Stimulated activated CD4-positive, alpha-beta T cell treated with anti-CD3 and anti-CD28 coated beads, TNF-alpha, amount 100 ng/mL, for 4 hours (primary cell): ENCODE results near the gene GALNTL6.
"Not testable (repeated sequence)": the region's sequence is repeated elsewhere in the genome, so short reads cannot be mapped to it uniquely, and the experiment has no call there.

Experiments
- DNase-seq, 3 experiments: peaks; one replicate each; pipeline ENCODE4 v3.0.0-alpha.2; 2020; ENCODE audit warnings: low read depth in 3 of 3

Gene GALNTL6

DNA sequence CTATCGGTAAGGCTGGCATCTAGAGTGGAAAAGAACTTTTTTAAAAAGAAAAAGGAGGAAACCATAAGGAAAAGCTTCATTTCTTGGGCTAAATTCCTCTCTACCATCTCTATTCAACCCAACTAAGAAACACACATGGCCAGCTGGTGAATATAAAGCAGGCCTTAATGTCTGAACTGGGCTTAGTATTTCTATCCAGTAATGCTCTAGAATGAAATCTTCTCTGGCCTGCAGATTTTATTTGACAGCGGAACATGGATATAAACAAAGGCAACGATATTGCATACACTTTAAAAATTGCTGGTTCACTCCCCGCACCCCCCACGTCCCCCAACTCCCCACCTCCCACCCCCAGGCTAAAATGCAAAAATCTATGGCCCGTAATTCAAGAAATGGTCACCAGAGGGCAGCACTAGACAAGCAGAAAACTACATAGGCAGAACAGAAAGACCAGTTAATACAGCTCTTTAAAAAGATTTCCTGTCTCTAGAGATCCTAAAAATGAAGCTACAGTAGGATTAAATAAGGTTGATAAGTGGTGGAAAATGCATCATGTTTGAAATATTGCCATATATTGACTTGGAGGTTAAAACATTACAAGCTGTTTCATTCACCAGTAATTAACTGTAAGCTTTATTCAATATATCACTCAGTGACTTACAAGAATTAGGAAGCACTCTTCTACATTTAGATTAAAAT, 1200.2 kb downstream of the GALNTL6 start:
- peak; percentile 4 to 18 (median 13) for DNase-seq

DNA sequence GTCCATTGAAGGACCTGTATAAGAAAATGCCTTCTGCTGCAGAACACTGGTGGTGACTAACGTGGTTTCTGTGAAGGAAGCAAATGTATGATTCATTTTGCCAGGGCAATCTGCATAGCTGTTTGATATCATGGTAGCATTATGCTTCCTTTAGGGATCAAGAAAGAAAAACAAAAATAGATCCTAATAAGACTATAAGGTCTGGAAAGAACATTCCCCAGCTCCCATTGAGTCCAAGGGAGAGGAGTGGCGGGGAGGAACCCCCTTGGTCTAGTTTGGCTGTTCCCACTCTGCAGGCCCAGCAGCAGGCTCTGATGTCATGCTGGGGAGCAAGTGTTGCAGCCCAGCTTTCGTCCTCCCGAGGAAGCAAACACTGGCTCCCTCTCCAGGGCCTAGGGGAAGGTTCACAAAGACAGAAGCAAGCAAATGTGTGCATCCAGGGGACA, 1200.9 kb downstream of the GALNTL6 start:
- no peak for DNase-seq

DNA sequence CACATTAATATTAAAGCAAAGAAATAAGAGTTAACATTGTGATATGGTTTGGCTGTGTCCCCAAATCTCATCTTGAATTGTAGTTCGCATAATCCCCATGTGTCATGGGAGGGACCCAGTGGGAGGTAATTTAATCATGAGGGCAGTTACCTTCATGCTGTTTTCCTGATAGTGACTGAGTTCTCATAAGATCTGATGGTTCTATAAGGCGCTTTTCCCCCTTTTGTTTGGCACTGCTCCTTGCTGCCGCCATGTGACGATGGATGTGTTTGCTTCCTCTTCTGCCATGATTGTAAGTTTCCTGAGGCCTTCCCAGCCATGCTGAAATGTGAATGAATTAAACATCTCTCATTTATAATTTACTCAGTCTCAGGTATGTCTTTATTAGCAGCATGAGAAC, 1201.6 kb downstream of the GALNTL6 start:
- DNase-seq = no peak

GRCh38 chr4:173017802-173018201, 1204.6 kb downstream of the GALNTL6 start:
- no peak for DNase-seq

- no peak for DNase-seq
These were observed 1205.2 kb downstream of the GALNTL6 start for GRCh38 chr4:173018446-173018845.

GRCh38 chr4:173019664-173020063, 1206.5 kb downstream of the GALNTL6 start:
- no peak for DNase-seq

DNA sequence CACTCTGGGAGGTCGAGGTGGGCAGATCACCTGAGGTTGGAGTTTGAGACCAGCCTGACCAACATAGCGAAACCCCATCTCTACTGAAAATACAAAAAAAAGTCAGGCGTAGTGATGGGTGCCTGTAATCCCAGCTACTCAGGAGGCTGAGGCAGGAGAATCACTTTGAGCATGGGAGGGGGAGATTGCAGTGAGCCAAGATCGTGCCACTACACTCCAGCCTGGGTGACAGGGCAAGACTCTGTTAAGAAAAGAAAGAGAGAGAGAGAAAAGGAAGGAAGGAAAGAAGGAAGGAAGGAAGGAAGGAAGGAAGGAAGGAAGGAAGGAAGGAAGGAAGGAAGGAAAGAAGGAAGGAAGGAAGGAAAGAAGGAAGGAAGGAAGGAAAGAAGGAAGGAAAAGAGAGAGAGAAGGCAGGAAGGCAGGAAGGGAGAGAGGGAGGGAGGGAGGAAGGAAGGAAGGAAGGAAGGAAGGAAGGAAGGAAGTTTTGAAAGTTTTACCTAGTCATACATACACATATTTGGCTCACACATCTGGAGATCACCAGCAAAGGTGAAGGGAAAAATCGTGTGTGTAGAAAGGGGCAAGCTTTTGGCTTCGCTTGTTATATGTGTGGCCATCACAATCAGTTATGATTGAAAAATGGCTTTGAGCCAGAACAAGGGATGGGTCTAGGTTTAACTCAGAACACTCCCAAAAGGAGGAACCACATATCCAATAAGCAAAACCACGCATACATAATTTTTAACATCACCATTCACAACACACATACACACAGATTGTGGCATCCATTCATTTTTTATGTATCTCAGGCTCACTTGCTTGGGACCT, 1208.8 kb downstream of the GALNTL6 start:
- not testable (repeated sequence) for DNase-seq

DNA sequence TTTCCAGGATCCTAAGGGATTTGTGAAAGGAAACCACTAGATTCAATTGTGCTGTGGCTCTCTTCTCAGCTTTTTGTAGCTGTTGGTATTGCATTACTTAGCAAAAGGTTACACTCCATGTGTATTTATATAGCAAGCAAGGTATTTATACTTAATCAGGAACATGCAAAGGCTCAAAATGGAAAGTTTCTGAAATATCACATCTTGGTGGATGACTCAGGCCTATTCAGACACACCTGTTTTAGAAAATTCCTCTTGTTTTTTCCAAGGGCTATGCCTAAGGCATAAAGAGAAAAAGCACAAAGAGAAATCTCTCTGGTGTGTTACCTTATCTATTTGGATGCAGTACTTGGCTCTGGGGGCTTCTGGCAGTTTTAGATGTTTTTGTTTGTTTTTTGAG, 1211.0 kb downstream of the GALNTL6 start:
- no peak for DNase-seq

- DNase-seq = no peak
These were observed 1211.9 kb downstream of the GALNTL6 start for GRCh38 chr4:173025131-173025530.

- no peak for DNase-seq
These were observed 1224.0 kb downstream of the GALNTL6 start for GRCh38 chr4:173037242-173037641.

DNA sequence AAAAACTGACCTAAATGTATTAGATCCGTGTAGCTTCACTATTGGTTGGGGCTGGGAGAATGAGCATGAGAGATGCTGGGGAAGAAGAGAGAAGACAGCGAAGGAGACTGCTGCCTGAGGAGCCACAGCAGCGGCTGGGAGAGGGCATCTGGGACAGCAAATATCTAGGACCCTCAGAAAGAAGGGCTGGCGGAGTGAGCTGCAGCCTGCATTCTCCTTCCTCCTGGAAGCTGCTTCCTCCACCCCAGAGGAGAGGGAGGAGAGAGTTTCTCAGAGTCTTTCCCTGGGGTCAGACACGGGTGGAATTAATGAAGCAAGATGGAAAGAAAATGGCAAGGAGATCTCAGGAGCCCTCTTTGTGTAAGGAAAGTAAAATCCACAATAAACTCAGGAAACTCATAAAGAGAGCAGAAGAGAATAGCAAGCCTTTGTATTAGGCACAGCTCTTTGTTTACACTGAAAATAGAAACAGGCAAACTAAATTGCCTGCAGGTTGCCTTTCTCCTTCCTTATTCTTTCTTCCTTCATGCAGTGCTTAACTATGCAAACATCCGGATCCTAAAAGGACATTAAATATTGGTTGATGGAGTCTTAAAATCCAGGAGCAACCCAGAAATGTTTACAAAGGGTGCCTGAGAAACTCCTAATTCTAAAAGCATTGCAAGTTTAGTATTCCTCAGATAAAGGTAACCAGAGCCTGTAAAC, 1225.1 kb downstream of the GALNTL6 start:
- no peak for DNase-seq

DNA sequence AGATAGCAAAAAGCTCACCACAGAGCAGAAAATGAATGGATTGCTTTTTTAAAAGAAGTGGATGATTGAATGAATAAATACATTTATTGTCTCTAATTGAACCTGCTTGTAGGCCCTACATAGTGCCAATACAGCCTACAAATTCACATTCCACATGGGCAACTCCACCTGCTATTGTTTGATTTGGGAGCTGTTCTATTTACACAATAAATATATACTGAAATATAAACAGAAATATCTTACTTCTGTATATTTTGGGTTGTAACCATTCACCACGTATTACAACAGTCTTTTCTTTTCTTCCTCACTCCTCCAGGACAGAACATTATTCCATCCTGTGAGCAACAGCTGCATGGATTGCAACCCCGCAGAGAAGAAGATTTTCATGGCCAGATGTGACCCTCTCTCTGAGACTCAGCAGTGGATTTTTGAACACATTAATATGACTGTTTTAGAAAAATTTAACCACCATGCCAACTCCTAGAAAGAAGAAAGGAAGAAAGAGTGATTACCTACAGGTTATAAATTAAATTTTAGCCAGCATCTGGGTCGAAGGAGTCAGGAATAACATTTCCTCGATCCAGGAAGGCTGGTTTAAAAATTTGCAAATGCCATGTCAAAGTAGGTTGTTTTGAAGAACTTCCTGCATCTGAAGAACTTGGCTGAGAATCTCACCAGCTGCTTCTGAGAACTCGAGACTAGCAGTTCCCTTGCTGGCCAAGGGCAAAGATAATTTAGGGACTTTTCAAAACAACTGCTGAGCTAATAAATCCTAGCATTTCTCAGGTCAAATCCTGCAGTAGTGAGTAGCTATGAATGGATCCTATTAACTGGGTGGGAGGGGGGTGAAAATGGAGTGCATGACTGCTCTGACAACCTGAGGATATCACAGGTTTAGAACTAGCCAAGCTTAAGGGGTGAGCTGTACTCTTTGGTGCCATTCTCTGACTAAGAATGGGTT, 1226.7 kb downstream of the GALNTL6 start:
- DNase-seq = no peak

DNA sequence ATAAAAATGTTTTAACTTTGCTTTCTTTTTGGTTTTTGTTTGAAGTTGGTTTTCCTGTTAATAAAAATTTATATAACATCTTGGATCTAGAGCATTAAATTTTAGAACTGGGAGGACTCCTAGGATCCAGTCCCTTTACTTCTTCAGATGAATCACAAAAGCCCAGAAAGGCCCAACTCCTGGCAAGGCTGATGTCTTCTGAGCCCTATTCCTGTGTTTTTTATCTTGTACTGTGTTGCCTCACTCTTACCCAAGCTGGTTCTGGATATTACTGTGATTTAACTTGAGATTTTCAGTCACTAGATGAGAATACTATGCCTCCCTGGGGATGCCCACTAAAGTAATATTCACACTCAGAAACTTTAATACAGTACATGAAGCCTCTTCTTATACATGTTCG, 1228.3 kb downstream of the GALNTL6 start:
- no peak for DNase-seq

GRCh38 chr4:173042139-173042538, 1228.9 kb downstream of the GALNTL6 start:
- DNase-seq = not testable (repeated sequence)

DNA sequence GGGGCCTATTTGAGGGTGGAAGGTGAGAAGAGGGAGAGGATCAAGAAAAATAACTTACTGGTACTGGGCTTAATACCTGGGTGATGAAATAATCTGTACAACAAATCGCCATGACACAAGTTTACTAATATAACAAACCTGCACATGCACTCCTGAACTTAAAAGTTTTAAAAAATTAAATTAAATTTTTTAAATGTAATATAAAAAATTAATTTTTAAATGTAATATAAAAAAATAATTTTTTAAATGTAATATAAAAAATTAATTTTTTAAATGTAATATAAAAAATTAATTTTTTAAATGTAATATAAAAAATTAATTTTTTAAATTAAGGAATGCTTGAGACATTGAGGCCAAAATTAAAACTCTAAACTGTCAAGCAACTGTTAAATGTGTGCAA, 1231.1 kb downstream of the GALNTL6 start:
- no peak for DNase-seq

DNA sequence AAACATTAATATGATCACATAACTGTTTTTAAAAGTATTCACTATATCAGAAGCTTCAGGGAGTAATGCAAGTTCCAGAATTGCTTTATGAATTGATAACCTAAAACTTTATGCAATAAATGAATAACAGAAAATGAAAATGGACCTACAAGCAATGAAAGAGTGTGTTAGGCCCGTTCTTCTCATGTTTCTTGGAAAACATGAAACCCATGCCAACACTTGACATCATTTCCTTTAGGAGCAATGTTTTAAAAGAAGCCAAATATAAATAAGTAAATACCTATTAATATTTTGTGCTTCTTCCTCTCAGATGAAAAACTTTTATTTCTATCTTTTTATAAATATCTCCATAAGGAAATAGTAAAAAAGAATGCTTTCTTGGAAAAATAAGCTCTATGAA, 1232.4 kb downstream of the GALNTL6 start:
- DNase-seq = no peak

- no peak for DNase-seq
These were observed 1232.9 kb downstream of the GALNTL6 start for GRCh38 chr4:173046144-173046543.

- no peak for DNase-seq
These were observed 1233.6 kb downstream of the GALNTL6 start for GRCh38 chr4:173046818-173047217.

GRCh38 chr4:173051232-173051631, 1238.0 kb downstream of the GALNTL6 start:
- no peak for DNase-seq

DNA sequence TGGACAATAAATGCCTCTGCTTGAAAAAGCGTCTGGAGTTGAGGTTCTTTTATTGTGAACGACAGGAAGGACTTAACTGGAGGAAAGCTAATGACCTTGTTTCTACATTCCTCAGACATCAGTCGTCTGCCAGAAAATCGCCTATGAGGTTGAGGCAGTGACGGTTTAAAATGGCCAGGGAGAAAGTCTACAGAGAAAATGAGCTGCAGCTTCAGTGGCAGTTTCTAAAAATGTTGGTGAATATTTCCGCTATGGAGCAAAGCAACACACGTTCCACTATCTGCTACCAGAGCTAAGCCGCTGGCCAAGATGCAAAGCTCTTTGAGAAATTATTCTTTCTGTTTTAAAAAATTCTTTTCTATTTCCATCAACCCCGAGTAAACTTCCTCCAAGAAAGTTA, 1238.5 kb downstream of the GALNTL6 start:
- DNase-seq = no peak

GRCh38 chr4:173052439-173052838, 1239.2 kb downstream of the GALNTL6 start:
- DNase-seq = no peak
